Endothelial cell (in vitro differentiated cells): Measurements from ENCODE around the gene MTHFS. TPM values are rescaled to one million over a fixed set of nuclear protein-coding genes. Genes with fewer than 3 reads are reported as not detected.
A peak's percentile ranks its signal among the peaks of the same experiment; 100 is the strongest.

Experiments
- DNase-seq: peaks from one replicate; pipeline ENCODE4 v3.0.0; 2021; ENCODE audit warnings: low spot score
- H3K27ac Mint-ChIP-seq: one replicate; pipeline ENCODE4 v1.8.0; 2021; ENCODE audit warnings: mixed read lengths, inconsistent platforms; ENCODE audit not compliant: unreplicated experiment
- H3K27me3 Mint-ChIP-seq: one replicate; pipeline ENCODE4 v1.8.0; 2021; ENCODE audit warnings: mild to moderate bottlenecking, moderate library complexity, mixed read lengths, inconsistent platforms; ENCODE audit not compliant: unreplicated experiment
- H3K36me3 Mint-ChIP-seq: one replicate; pipeline ENCODE4 v1.8.0; 2021; ENCODE audit warnings: mild to moderate bottlenecking, low read depth, mixed read lengths, inconsistent platforms; ENCODE audit not compliant: unreplicated experiment
- H3K4me1 Mint-ChIP-seq: one replicate; pipeline ENCODE4 v1.8.0; 2021; ENCODE audit warnings: mild to moderate bottlenecking, mixed read lengths, inconsistent platforms; ENCODE audit not compliant: unreplicated experiment
- H3K4me3 Mint-ChIP-seq: one replicate; pipeline ENCODE4 v1.8.0; 2021; ENCODE audit warnings: mild to moderate bottlenecking, mixed read lengths, inconsistent platforms; ENCODE audit not compliant: unreplicated experiment
- H3K9me3 Mint-ChIP-seq: one replicate; pipeline ENCODE4 v1.8.0; 2021; ENCODE audit warnings: mixed read lengths, inconsistent platforms; ENCODE audit not compliant: unreplicated experiment
- CTCF ChIP-seq: fragments of 200-600 bp; sonication (generic); IDR thresholded peaks from one replicate; pipeline ENCODE4 v1.5.0; 2021; ENCODE audit warnings: antibody characterized with exemption; ENCODE audit not compliant: unreplicated experiment
- total RNA-seq: library from RNA; stranded (reverse); fragmentation: NEBNext Ultra II Directional; extraction: Animal tissue kit (Norgen Biotek cat#: 25700); gene quantifications from one replicate; pipeline ENCODE4 v1.2.1, GENCODE V29; 2021; ENCODE audit not compliant: unreplicated experiment

MTHFS gene
- total RNA-seq, 1 donor from 2014 or later, result 16.2 TPM

GRCh38 chr15:79881668-79882067 lies 15.1 kb downstream of the MTHFS start:
- Mint-ChIP-seq H3K36me3 (peaks cover 40% of the 10 kb centered on the region), H3K9me3 (peaks cover 4% of the 10 kb centered on the region), H3K4me1 (no peaks in the 10 kb centered on the region), H3K27me3 (no peaks in the 10 kb centered on the region), H3K27ac (no peak overlapping the region), H3K4me3 (no peak overlapping the region)
- no peak for DNase-seq
- TF ChIP-seq CTCF, result no peak

- Mint-ChIP-seq H3K27ac (no peak overlapping the region), H3K4me3 (no peak overlapping the region), H3K9me3 (peaks cover 4% of the 10 kb centered on the region), H3K4me1 (no peaks in the 10 kb centered on the region), H3K27me3 (no peaks in the 10 kb centered on the region), H3K36me3 (peaks cover 42% of the 10 kb centered on the region)
- TF ChIP-seq CTCF, result no peak
- DNase-seq, result no peak
These were observed 15.6 kb downstream of the MTHFS start for GRCh38 chr15:79881254-79881653.

- no peak for DNase-seq
- Mint-ChIP-seq H3K27ac (no peak overlapping the region), H3K9me3 (peaks cover 4% of the 10 kb centered on the region), H3K4me3 (peak overlapping the region; percentile 78), H3K36me3 (peaks cover 72% of the 10 kb centered on the region), H3K4me1 (no peaks in the 10 kb centered on the region), H3K27me3 (no peaks in the 10 kb centered on the region)
- TF ChIP-seq CTCF, result no peak
These were observed 18.6 kb downstream of the MTHFS start for GRCh38 chr15:79878078-79878705.

DNA sequence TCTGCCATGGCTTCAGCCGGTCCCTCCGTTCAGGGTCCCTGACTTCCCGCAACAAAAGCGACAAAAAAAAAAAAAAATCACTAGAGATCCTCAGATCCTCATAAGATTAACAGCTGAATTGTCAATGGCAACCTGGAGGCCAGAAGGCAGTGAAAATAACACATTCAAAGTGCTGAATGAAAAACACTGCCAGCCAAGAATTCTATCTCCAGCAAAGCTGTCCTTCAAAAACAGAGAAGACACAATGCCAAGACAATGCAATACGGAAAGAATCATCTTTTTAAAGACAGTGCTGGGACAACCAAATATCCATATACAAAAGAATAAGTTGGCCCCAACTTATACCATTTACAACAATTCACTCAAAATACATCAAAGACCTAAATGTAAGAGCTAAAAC lies 21.6 kb downstream of the MTHFS start:
- peaks cover 7% of the 10 kb centered on the region for H3K4me1 Mint-ChIP-seq
- H3K36me3 Mint-ChIP-seq, result peaks cover 64% of the 10 kb centered on the region
- no peaks in the 10 kb centered on the region for H3K27me3 Mint-ChIP-seq
- DNase-seq, result no peak
- no peak overlapping the region for H3K27ac Mint-ChIP-seq
- TF ChIP-seq CTCF, result no peak
- H3K4me3 Mint-ChIP-seq, result peak overlapping the region; percentile 20
- H3K9me3 Mint-ChIP-seq, result peaks cover 4% of the 10 kb centered on the region

GRCh38 chr15:79874242-79874641 lies 22.6 kb downstream of the MTHFS start:
- DNase-seq, result no peak
- Mint-ChIP-seq H3K4me3 (peak overlapping the region; percentile 62), H3K4me1 (peaks cover 7% of the 10 kb centered on the region), H3K27ac (no peak overlapping the region), H3K36me3 (peaks cover 58% of the 10 kb centered on the region), H3K27me3 (no peaks in the 10 kb centered on the region), H3K9me3 (peaks cover 4% of the 10 kb centered on the region)
- no peak for TF ChIP-seq CTCF
